Measurements from ENCODE around the gene SLC4A5. TPM values are rescaled to one million over a fixed set of nuclear protein-coding genes. Genes with fewer than 3 reads are reported as not detected.

Gene SLC4A5
- total RNA-seq, 1 donor from 2014 or later, result 2.3 TPM

- H3K27me3 ChIP-seq (ENCODE audit: low read depth), result no peaks in the 10 kb centered on the region
- H3K36me3 ChIP-seq, result peaks cover 21% of the 10 kb centered on the region
These were observed 15.6 kb downstream of the SLC4A5 start for GRCh38 chr2:74327627-74328026.

GRCh38 chr2:74327199-74327598 lies 16.0 kb downstream of the SLC4A5 start:
- DNase-seq, result no peak
- no peak for TF ChIP-seq CTCF (IDR thresholded peaks at IDR 0.05; ENCODE audit: borderline replicate concordance)
- intact Hi-C loops (cut with micrococcal nuclease), result no loop called here

More at GRCh38 chr2:74327627-74328026, 15.6 kb downstream of the SLC4A5 start:
- Histone ChIP-seq H3K27ac (replicated peaks) (no peak overlapping the region), H3K4me1 (peaks cover 8% of the 10 kb centered on the region), H3K9me3 (replicated peaks) (no peaks in the 10 kb centered on the region), H3K4me3 (no peak overlapping the region)
- intact Hi-C loops (cut with micrococcal nuclease), result no loop called here
- no peak for TF ChIP-seq CTCF (IDR thresholded peaks at IDR 0.05; ENCODE audit: borderline replicate concordance)
- DNase-seq, result no peak

GRCh38 chr2:74325815-74326214 lies 17.4 kb downstream of the SLC4A5 start:
- H3K27ac ChIP-seq (replicated peaks), result no peak overlapping the region
- peaks cover 8% of the 10 kb centered on the region for H3K4me1 ChIP-seq
- H3K4me3 ChIP-seq, result no peak overlapping the region
- no peaks in the 10 kb centered on the region for H3K9me3 ChIP-seq (replicated peaks)
- intact Hi-C loops (cut with micrococcal nuclease), result no loop called here
- H3K36me3 ChIP-seq, result peaks cover 21% of the 10 kb centered on the region
- no peak for DNase-seq
- no peaks in the 10 kb centered on the region for H3K27me3 ChIP-seq (ENCODE audit: low read depth)
- no peak for TF ChIP-seq CTCF (IDR thresholded peaks at IDR 0.05; ENCODE audit: borderline replicate concordance)

More at GRCh38 chr2:74327199-74327598, 16.0 kb downstream of the SLC4A5 start:
- Histone ChIP-seq H3K27ac (replicated peaks) (no peak overlapping the region), H3K4me3 (no peak overlapping the region), H3K36me3 (peaks cover 17% of the 10 kb centered on the region), H3K27me3 (ENCODE audit: low read depth) (no peaks in the 10 kb centered on the region), H3K4me1 (peaks cover 8% of the 10 kb centered on the region), H3K9me3 (replicated peaks) (no peaks in the 10 kb centered on the region)

- Histone ChIP-seq H3K27me3 (ENCODE audit: low read depth) (no peaks in the 10 kb centered on the region), H3K36me3 (peaks cover 11% of the 10 kb centered on the region), H3K27ac (replicated peaks) (no peak overlapping the region), H3K4me1 (no peaks in the 10 kb centered on the region), H3K9me3 (replicated peaks) (no peaks in the 10 kb centered on the region), H3K4me3 (no peak overlapping the region)
- no peak for DNase-seq
- intact Hi-C loops (cut with micrococcal nuclease), result no loop called here
- TF ChIP-seq CTCF (IDR thresholded peaks at IDR 0.05; ENCODE audit: borderline replicate concordance), result no peak
These were observed 21.5 kb downstream of the SLC4A5 start for GRCh38 chr2:74321737-74322136.

- Histone ChIP-seq H3K9me3 (replicated peaks) (no peaks in the 10 kb centered on the region), H3K27ac (replicated peaks) (no peak overlapping the region), H3K4me1 (no peaks in the 10 kb centered on the region), H3K4me3 (no peak overlapping the region), H3K27me3 (ENCODE audit: low read depth) (no peaks in the 10 kb centered on the region), H3K36me3 (peaks cover 22% of the 10 kb centered on the region)
- TF ChIP-seq CTCF (IDR thresholded peaks at IDR 0.05; ENCODE audit: borderline replicate concordance), result no peak
- intact Hi-C loops (cut with micrococcal nuclease), result no loop called here
- no peak for DNase-seq
These were observed 25.5 kb downstream of the SLC4A5 start for GRCh38 chr2:74317701-74318100.
